CD14-positive monocyte (primary cell): ENCODE measurements around the gene MGLL. TPM values are rescaled to one million over a fixed set of nuclear protein-coding genes. Genes with fewer than 3 reads are reported as not detected.
A peak's percentile ranks its signal among the peaks of the same experiment; 100 is the strongest.

Source experiments
- DNase-seq, 3 donors: peaks; one replicate each; pipeline ENCODE4 v3.0.0-alpha.2; 2011 to 2022
- H2AFZ ChIP-seq: 2 replicates; pipeline ENCODE4 v1.6.0; 2012; ENCODE audit warnings: mild to moderate bottlenecking, low read depth, low read length, inconsistent platforms; ENCODE audit not compliant: insufficient read depth, poor library complexity, severe bottlenecking
- H3K27ac ChIP-seq, 2 donors: 1 replicate in 1 of 2; 2 replicates in 1 of 2; pipeline ENCODE4 v1.5.1; 2012 to 2013; ENCODE audit warnings: low read length in 2 of 2, control low read depth in 1 of 2, inconsistent platforms in 1 of 2, low read depth in 1 of 2, mild to moderate bottlenecking in 1 of 2
- H3K27me3 ChIP-seq, 2 donors: one replicate each; pipeline versions ENCODE4 v1.6.0 to v1.6.1; 2011 to 2013; ENCODE audit warnings: low read length in 2 of 2; ENCODE audit not compliant: control insufficient read depth in 2 of 2, insufficient read depth in 2 of 2
- H3K36me3 ChIP-seq, 2 donors: replicated peaks in 1 of 2; 1 replicate in 1 of 2; 2 replicates in 1 of 2; pipeline versions ENCODE4 v1.5.1 to v1.6.1; 2012 to 2013; ENCODE audit warnings: low read length in 2 of 2, control low read depth in 1 of 2, inconsistent platforms in 1 of 2, mild to moderate bottlenecking in 1 of 2; ENCODE audit not compliant: insufficient read depth in 2 of 2, control insufficient read depth in 1 of 2
- H3K4me1 ChIP-seq, 2 donors: 1 replicate in 1 of 2; 2 replicates in 1 of 2; pipeline versions ENCODE4 v1.5.1 to v1.6.1; 2012 to 2013; ENCODE audit warnings: low read length in 2 of 2, control low read depth in 1 of 2, inconsistent platforms in 1 of 2, mild to moderate bottlenecking in 1 of 2, moderate library complexity in 1 of 2; ENCODE audit not compliant: insufficient read depth in 2 of 2, control insufficient read depth in 1 of 2
- H3K4me2 ChIP-seq: replicated peaks from 2 replicates; pipeline ENCODE3; 2012; ENCODE audit warnings: low read length, moderate library complexity, mild to moderate bottlenecking; ENCODE audit not compliant: poor library complexity, severe bottlenecking; ENCODE audit errors: extremely low read depth
- H3K4me3 ChIP-seq, 3 experiments: fragments of 200-600 bp in 1 of 3; sonication (generic) in 1 of 3; replicated peaks in 1 of 3; 1 replicate in 2 of 3; 2 replicates in 1 of 3; pipeline ENCODE4 v1.5.1; 2011 to 2013; ENCODE audit warnings: low read length in 3 of 3, mild to moderate bottlenecking in 3 of 3, control low read depth in 2 of 3, low read depth in 2 of 3, inconsistent platforms in 1 of 3, moderate library complexity in 1 of 3
- H3K79me2 ChIP-seq: 2 replicates; pipeline ENCODE4 v1.6.0; 2012; ENCODE audit warnings: mild to moderate bottlenecking, control low read depth, inconsistent platforms, low read length, moderate library complexity; ENCODE audit not compliant: insufficient read depth
- H3K9ac ChIP-seq: 2 replicates; pipeline ENCODE4 v1.6.0; 2017; ENCODE audit warnings: low read length, mild to moderate bottlenecking; ENCODE audit not compliant: insufficient read depth, poor library complexity, severe bottlenecking
- H3K9me3 ChIP-seq, 2 donors: replicated peaks in 1 of 2; 1 replicate in 1 of 2; 2 replicates in 1 of 2; pipeline versions ENCODE4 v1.5.1 to v1.6.1; 2012 to 2013; ENCODE audit warnings: low read length in 2 of 2, control low read depth in 1 of 2; ENCODE audit not compliant: control insufficient read depth in 1 of 2, insufficient read depth in 1 of 2
- H4K20me1 ChIP-seq: 2 replicates; pipeline ENCODE4 v1.6.0; 2012; ENCODE audit warnings: mild to moderate bottlenecking, low read length, control low read depth, moderate library complexity; ENCODE audit not compliant: insufficient read depth
- H3K27ac Mint-ChIP-seq, 7 donors: one replicate each; pipeline ENCODE4 v1.8.0; 2020; ENCODE audit warnings: mild to moderate bottlenecking in 7 of 7, mixed read lengths in 7 of 7, moderate library complexity in 6 of 7, inconsistent platforms in 2 of 7
- H3K27me3 Mint-ChIP-seq, 3 donors: one replicate each; pipeline ENCODE4 v1.8.0; 2021 to 2022; ENCODE audit warnings: low read depth in 3 of 3, mild to moderate bottlenecking in 3 of 3, mixed read lengths in 3 of 3, moderate library complexity in 3 of 3, inconsistent platforms in 1 of 3
- H3K36me3 Mint-ChIP-seq, 2 donors: one replicate each; pipeline ENCODE4 v1.8.0; 2020; ENCODE audit warnings: mixed read lengths in 2 of 2, inconsistent platforms in 1 of 2, mild to moderate bottlenecking in 1 of 2
- H3K4me1 Mint-ChIP-seq: one replicate; pipeline ENCODE4 v1.8.0; 2020; ENCODE audit warnings: mild to moderate bottlenecking, mixed read lengths
- H3K4me3 Mint-ChIP-seq, 2 donors: one replicate each; pipeline ENCODE4 v1.8.0; 2020; ENCODE audit warnings: mild to moderate bottlenecking in 2 of 2, mixed read lengths in 2 of 2, moderate library complexity in 1 of 2
- H3K9me3 Mint-ChIP-seq, 7 donors: one replicate each; pipeline ENCODE4 v1.8.0; 2020 to 2022; ENCODE audit warnings: mixed read lengths in 7 of 7, mild to moderate bottlenecking in 6 of 7, moderate library complexity in 6 of 7, inconsistent platforms in 2 of 7
- CTCF ChIP-seq: fragments of 200-600 bp; IDR thresholded peaks from one replicate; pipeline ENCODE4 v1.8.0; 2022; ENCODE audit warnings: antibody characterized with exemption, mild to moderate bottlenecking
- WGBS: methylation state at CpG from one replicate; pipeline ENCODE4 v1.1.5; 2013; ENCODE audit warnings: missing lambda C conversion rate; ENCODE audit not compliant: insufficient coverage; 5-methylcytosine and 5-hydroxymethylcytosine counted together
- intact Hi-C, 2 donors: fragments of 100-400 bp; cut with micrococcal nuclease; formaldehyde crosslinking; loops; one replicate each; pipeline versions ENCODE4 v1.15.0 to v1.15.1; 2023
- polyA plus RNA-seq, 3 donors: library from polyadenylated mRNA; depleted of rRNA in 1 of 3; unstranded in 2 of 3; stranded (reverse) in 1 of 3; fragments of 300-500 nt in 2 of 3; fragments of >200 nt in 1 of 3; fragmentation: Illumina TruSeq in 2 of 3; gene quantifications; 1 replicate in 2 of 3; 2 replicates in 1 of 3; pipeline ENCODE4 v1.2.3, GENCODE V29; 2012 to 2021

The MGLL gene
- polyA plus RNA-seq, 3 donors = 4.4 to 10.0 (median 6.4) TPM

- H3K9me3 Mint-ChIP-seq = no peaks in the 10 kb centered on the region
- peaks cover 0 to 2% (median 0%) of the 10 kb centered on the region in 3 donors for H3K27me3 Mint-ChIP-seq
- 95% methylated on average over 8 of the region's 9 CpGs for WGBS
- Histone ChIP-seq H3K27me3 (no peaks in the 10 kb centered on the region), H3K27ac (no peak overlapping the region), H3K9me3 (no peaks in the 10 kb centered on the region), H3K4me3 (no peak overlapping the region), H4K20me1 (no peaks in the 10 kb centered on the region), H3K36me3 (no peaks in the 10 kb centered on the region), H3K79me2 (no peaks in the 10 kb centered on the region), H3K4me1 (peaks cover 8 to 17% of the 10 kb centered on the region in 2 donors), H3K4me2 (no peak overlapping the region), H3K9ac (no peak overlapping the region), H2AFZ (no peak overlapping the region)
- TF ChIP-seq CTCF = no peak
- peak overlapping the region in 2 of 7 donors; percentile 23 to 55 for H3K27ac Mint-ChIP-seq
- no peaks in the 10 kb centered on the region for H3K36me3 Mint-ChIP-seq
- no peak overlapping the region for H3K4me3 Mint-ChIP-seq
- H3K4me1 Mint-ChIP-seq = peaks cover 12% of the 10 kb centered on the region
- intact Hi-C loops = no loop called here
- no peak for DNase-seq
Observed at GRCh38 chr3:127712881-127713771, 109.2 kb downstream of the MGLL start.

- Histone ChIP-seq H3K36me3 (no peaks in the 10 kb centered on the region), H4K20me1 (no peaks in the 10 kb centered on the region), H2AFZ (no peak overlapping the region), H3K27ac (no peak overlapping the region), H3K9ac (no peak overlapping the region), H3K9me3 (no peaks in the 10 kb centered on the region), H3K79me2 (no peaks in the 10 kb centered on the region), H3K4me1 (peaks cover 8 to 12% of the 10 kb centered on the region in 2 donors), H3K4me3 (no peak overlapping the region), H3K4me2 (no peak overlapping the region), H3K27me3 (no peaks in the 10 kb centered on the region)
- no peak for TF ChIP-seq CTCF
- WGBS = 87% methylated on average over 9 of the region's 9 CpGs
- Mint-ChIP-seq H3K27ac (no peak overlapping the region), H3K36me3 (no peaks in the 10 kb centered on the region), H3K4me1 (peaks cover 12% of the 10 kb centered on the region), H3K4me3 (no peak overlapping the region), H3K9me3 (no peaks in the 10 kb centered on the region), H3K27me3 (peaks cover 0 to 2% (median 0%) of the 10 kb centered on the region in 3 donors)
- DNase-seq = no peak
- intact Hi-C loops = no loop called here
Observed at GRCh38 chr3:127712461-127712860, 109.9 kb downstream of the MGLL start.
